Cerebellar cortex (tissue), 1 donor: ENCODE data around the gene C6orf89.

ENCODE experiments used
- DNase-seq: peaks from one replicate; pipeline ENCODE4 v3.0.0-alpha.2; 2015; ENCODE audit warnings: low spot score

Gene C6orf89

DNA sequence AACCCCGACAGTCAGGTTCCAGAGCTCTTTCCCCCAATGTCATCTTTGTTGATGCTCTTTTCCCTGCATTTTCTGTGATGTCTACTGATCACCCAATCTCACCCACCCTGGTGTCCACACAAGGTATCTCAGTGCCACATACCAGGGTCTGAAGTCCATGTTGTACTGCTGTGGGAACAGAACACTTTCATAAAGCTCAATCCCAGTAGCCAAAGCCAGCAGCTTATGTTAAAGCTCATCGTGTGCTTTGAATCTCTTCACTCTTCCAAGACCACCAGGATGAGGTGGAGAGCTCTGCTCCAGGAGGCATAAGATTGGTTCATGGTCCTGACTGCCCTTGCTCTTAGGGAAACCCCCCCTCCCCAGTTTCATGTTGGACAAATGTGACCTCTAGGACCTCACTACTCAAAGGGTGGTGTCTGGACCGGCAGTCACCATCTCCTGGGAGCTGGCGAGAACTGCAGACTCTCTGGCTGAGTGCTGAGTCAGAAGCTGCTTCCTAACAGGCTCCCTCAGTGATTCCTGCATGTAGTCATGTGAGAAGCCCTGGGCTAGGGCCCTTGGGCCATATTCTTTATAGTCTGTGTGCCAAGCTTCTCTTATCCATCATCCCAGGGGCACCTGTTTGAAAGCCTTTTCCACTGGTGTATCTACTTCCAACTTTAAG lies 33.1 kb upstream of the C6orf89 start:
- DNase-seq, result peak; percentile 83

DNA sequence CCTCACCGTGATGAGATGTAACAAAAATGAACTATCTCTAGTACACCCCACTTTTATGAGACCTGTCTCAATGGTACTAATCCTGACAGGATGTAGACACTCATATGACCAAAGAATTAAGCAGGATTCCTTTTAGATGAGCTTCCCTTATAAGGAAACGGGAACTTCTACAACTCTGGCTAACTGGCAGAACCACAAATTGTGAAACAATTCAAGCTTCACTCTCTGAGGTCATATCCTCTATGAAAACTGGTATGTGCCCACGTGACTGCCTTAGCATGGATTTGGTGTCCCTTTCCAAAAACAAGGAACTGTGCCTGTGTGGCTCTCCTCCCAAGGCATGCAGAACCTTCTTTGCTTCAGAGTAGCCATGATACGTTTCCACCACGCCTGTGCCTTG lies 32.4 kb upstream of the C6orf89 start:
- DNase-seq, result peak; percentile 82

DNA sequence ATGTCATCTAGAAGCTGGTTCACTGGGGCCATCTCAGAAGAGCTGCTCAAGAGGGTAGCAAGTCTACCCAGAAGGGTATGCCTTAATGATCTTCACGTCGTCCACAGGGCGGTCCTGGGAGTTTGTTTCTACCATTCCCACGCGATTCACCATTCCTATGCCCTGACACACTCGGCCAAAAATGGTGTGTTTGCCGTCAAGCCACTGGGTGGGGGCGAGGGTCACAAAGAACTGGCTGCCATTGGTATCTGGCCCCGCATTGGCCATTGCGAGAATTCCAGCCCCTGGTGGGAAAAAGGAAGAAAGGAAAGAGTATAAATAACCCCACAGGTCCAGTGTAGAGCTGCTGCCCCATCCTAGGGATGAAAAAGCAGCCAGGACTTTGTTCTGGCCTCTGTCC lies 30.0 kb upstream of the C6orf89 start:
- DNase-seq, result no peak

DNA sequence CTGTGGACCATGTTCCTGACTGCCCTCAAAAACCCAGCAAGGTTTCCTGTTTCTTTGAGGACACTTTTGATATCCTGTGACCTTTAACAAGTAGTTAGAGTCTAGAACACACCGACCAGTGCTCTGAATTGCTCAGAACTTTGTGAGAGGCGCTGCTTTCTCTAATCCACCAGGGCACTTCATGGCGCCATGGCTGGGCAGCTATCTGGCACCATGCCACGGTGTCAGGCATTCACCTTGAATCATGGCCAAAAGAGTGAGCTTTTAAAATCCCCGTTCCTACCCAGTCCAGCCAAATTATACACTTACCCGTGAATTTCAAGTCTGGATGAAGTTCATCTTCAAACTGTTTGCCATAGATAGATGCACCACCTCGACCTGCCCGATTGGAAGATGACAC lies 29.5 kb upstream of the C6orf89 start:
- DNase-seq, result no peak

DNA sequence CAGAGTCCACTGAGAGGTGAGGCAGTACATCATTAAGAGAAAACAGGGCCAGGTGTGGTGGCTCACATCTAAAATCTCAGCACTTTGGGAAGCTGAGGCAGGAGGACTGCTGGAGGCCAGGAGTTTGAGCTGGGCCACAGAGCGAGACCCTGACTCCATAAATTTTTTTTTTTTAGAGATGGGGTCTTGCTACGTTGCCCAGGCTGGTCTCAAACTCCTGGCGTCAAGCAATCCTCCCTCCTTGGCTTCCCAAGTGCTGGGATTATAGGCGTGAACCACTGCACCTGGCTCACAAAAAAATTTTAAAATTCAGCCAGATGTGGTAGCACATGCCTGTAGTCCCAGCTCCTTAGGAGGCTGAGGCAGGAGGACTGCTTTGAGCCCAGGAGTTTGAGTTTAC lies 28.4 kb upstream of the C6orf89 start:
- DNase-seq, result no peak

DNA sequence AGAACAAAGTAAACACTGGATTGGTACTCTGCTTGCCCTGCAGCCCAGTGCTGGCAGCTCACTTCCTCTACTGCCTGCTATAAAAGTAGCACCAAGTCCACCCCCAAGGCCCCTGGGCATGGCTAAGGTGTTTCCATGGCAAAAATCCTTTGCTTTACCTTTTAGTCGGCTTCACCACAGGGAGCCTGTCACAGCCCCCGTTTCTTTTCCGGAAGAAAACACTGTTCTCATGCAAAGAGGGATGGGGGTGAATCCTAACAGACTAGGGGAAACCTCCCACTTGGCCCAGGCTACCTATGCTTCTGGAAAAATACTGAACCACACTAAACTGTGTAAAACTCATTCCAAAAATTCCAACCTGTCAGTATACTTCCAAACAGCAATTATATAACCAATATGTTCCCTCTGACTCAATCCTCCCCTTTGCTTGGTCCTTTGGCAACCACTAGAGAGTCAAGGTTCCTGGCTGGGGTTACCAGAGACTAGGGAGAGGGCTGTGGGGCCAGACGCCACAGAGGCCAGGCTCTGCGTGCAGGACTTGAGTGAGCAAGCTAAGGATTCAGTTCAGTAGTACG lies 27.3 kb upstream of the C6orf89 start:
- DNase-seq, result peak; percentile 82

DNA sequence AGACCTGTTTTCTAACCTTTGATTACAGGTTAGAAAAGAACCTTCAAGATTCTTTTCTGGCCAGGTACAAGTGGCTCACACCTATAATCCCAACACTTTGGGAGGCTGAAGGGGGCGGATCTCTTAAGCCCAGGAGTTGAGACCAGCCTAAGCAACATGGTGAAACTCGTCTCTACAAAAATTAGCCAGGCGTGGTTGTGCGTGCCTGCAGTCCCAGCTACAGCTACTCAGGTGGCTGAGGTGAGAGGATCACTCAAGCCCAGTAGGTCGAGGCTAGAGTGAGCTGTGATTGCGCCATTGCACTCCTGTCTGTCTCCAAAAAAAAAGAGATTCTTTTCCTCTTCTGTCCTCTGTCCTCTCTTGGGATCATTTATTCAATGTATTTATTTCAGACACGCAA lies 25.6 kb upstream of the C6orf89 start:
- no peak for DNase-seq

DNA sequence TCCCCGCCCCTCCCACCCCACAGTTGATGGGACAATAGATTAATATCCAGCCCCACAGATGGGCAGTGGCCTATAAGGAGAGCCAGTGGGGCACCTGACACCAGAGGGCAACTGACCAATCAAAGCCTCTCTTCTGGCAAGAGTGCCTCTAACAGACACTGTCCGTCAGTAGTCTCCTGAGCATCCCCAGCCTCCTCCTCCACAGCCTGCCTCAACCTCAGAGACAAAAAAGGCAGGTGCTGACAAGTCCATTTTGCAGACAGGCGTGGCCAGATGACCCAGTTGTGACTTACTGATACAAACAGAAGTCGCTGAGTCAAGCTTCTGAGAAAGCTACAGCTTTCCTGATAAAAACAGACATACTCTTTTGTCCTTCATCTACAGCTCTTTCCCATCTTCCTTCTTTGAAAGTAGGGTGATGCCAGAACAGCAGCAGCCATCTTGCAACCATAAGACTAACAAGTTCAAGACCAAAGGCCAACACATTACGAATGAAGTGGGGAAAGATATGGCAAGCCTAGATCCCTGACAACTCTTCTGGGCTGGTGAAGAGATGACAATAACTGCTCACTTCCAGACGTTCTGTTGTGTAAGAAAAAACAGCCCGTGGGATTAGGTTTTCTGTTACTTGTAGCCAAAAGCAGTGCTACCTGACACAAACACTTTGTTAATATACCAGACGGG lies 23.4 kb upstream of the C6orf89 start:
- no peak for DNase-seq

DNA sequence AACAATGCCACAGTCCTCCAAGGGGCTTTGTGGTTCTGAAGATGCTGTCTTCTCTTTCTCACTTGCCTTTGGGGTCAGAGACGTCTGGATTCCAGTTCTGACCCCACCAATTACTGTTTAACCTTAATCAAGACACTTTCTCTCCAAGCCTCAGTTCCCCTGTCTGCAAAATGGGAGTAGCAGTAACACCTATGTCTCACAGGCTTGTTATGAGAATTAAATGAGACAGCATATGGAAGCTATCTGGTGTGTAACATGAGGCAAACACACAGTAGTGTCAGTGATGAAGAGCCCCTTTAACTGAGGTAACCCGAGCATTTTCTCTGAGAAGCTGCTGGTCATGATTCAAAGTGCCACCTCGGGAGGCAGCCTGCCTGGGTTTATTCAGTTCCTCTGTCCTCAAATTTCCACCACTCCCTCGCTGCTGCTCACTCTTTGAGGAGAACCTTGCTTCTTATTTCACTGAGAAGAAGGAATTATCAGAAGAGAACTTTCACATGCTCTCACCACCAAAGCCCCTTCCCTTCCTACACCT lies 22.8 kb upstream of the C6orf89 start:
- no peak for DNase-seq

DNA sequence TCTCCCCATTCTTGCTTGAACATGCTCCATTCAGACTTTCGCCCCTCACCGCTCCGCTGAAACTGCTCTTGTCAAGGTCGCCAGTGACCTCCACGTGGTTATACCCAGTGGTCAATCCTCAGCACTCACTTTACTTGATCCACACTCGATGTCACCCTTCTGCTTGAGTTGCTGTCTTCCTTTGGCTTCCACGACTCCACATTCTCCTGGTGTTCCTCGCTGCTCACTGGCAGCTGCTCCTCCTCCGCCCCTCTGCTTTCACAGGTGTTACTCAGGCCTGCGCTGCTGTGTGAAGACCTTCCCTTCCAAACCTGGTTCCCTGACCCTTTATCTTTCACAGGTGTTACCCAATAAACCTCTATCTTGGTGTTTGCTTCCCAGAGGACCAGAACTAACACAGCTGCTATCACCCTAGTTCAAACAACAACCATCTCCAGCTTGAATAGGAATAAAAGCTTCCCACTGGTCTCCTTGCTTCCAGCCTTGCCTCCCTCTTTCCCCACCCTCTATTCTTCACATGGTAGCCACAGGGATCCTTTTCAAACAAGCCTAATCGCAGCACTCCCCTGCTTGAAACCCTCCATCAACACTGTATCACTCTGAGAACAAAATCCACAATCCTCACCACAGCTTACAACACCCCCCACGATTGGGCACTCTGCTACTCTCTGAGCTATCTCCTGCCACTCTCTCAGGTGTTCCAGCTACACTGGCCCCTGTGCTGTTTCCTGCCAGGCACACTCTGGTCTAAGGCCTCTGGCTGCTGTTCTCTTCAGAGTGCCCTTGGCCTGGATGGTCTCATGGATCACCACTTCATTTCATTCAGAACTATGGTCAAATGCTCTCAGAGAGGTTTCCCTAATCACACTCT lies 21.8 kb upstream of the C6orf89 start:
- DNase-seq, result no peak

DNA sequence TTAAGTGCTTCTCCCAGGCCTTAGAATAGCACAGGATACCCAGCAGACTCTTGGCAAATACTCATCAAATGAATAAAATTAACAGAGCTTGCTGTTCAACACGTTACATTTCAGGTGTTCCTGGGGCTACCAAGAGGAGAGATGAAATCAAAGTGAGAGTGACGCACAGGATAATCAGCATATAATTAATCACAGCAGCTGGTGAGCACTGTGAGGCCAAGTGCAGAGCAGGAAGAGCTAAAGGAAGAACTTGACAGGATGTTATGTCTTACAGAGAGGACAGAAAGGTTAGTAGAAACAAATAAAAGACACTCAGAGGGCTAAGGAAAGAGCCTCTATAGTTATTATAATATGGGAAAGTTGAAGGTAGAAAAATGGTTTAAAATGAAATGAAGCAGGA lies 19.9 kb upstream of the C6orf89 start:
- DNase-seq, result no peak

DNA sequence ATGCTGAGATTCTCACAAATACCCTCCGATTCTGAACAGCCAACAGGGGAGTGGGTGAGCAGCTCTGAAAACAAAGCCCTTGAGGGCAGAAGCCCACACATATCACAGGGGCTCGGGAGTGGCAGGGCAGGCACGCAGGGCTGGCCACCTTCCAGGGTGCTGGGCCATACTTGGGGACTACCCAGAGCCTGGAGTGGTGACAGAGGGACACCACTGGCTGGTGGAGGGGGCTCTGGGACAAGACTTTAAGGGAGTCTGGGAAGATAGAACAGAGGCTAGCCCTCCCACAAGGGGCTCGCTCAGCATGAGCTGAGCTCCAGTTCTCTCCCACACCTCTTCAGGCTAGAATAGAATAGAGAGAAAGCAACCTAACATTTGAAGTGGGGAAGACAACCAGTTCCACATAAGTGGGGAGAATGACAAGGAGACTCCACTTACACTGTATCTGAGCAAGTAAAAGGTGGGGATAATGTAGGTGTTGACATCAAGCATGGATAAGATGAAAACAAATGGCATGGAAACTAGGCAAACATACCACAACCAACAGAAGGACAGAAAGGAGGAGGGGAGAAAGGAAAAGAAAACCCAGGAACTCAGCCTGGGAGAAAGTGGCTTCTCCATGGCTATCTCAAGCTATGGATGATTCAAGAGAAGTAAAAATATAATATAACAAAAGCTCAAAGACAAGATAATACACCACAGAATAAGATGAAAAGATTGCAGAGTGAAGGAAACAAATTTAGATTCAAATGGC lies 18.1 kb upstream of the C6orf89 start:
- DNase-seq, result no peak

DNA sequence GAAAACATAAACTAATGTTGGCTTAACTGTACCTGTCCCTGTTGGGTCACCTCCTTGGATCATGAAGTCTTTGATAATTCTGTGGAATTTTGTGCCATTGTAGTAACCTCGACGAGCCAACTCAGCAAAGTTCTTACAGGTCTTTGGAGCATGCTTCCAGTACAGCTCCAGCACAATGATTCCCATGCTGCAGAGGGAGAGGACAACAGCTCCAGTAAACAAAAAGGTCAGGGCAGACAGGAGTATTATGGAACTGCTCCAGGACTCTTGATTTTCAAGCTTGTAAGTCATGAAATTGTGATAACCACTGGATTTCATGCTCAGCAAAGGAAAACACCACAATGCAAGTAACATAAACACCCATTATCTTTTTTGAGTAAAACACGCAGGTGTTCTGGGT lies 14.1 kb upstream of the C6orf89 start:
- DNase-seq, result no peak

DNA sequence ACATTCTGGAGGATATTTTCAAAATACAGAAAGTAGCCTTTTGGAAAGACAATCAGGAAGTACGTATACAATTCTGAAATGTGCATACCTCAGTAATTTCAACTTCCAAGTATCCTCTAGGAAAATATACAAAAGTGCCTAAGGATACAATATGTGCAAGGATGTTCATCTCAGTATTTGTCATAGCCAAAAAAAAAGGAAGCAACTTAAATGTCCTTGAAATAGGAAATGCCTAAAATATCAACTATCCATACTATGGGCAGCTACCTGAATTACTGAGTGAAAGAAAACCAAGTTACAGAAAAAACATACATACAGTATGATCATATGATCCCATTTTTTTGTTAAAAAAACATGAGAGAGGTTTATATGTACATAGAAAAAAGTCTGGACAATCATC lies 12.6 kb upstream of the C6orf89 start:
- DNase-seq, result no peak

DNA sequence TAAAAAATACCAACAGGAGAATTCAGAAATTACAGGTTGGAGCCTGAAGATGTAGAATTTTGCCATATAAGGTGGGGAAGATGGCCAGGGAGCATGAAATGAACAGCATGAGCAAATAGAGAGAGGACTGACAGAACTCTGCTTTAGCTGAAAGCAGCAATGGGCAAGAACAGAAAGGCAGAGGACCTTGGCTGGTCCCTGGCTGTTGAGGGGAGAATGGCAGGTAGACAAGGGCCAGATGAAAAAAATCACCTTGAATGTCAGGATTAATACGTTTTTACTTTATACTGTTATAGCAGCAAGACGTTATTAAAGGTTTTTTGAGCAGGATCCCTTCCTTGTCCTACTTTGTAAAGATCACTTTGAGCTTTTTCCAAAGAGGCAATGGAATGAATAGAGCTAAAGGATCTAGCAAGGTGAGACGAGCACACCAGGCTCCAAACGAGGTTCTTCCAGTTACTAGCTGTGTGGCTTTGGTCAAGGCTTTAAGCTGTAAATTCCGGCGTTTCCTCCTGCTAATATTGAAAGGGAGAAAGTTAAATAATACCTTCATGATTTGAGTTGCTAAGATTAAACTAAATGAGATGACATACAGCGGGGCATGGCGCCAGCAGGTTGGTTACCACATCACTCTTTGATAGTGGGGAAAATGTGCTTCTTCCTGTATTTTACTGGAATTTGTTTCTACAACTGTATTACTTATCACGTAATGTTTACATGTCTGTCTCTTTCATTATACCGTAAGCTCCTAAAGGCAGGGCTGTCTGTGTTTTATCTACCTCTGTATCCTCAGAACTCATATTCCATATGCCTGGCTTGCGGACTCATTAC lies 11.9 kb upstream of the C6orf89 start:
- peak; percentile 53 for DNase-seq

DNA sequence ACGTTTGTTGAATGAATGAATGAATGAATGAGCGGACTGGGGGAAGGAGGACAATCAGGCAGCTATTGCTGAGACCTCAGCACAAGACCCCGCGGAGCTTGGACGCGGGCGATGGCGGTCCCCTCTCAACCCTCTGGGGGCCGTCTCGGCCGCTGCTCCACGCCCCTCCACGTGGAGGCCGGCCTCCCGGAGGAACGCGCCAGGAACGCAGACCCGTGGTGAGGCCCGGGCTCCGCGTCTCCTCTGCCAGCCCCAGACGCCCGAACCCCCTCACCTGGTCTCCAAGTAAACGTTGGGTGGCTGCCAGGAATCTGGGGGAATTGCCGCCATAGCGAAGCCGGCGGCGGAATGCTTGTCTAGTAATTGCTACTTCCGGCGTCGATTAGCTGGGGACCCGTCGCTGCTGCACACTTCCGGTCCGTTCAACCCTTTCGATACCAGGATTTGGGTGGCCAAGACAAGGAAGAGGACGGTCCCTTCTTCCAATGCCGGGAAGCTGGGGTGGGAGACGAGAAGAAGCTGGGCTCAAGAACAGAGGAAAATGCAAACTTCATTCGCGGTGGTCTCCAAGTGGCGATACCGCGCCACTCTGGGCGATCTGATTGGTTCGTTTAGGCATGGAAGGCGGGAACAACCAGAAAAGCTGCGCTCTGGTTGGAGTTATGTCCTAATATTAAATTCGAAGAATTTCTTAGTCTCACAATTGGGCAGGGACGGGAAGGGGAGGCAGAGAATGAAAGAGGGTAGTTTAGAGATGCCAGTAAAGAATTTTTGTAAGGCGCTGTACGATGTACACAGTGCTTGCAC lies 11.1 kb upstream of the C6orf89 start, which contains the start of gene PPIL1:
TSS of gene PPIL1 (minus strand) at position 361 of the 807 bp plus-strand sequence. CDS start at position 330, 31 bp downstream.
- DNase-seq, result peak; percentile 95

DNA sequence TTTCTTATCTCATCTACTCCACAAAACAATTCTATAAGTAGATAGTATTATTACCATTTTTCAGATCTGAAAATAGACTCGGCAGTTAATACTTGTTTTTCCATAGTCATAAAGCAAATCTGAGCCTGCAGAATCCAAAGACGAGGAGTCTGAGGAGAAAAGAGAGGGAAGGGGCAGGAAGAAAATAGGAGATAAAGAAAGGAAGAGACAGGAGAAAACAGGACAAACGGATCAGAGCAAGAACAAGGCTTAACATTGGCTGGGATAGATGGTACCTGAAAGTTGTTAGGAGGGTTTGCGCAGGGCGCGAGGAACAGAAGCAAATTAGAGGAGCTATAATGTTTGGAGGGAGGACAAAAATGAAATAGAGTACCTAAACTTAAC lies 10.5 kb upstream of the C6orf89 start:
- DNase-seq, result no peak

DNA sequence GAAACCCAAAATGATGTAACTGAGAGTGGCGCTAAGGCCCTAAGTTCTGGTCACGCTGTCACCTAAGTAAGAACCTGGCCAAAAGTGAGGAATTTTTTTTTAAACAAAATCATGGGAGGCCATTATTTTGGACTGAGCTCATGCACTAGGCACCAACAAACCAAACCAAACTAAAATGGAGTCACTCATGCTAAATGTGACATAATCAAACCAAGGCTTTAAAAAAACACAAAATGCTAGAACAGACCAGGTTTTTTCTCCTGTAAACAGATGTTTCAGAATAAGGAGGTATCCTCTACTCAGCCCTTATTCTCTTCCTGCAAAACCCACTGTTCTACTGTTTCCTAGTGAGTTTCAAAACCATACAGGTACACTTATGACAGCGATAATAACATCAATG lies 1.1 kb upstream of the C6orf89 start:
- DNase-seq, result no peak

DNA sequence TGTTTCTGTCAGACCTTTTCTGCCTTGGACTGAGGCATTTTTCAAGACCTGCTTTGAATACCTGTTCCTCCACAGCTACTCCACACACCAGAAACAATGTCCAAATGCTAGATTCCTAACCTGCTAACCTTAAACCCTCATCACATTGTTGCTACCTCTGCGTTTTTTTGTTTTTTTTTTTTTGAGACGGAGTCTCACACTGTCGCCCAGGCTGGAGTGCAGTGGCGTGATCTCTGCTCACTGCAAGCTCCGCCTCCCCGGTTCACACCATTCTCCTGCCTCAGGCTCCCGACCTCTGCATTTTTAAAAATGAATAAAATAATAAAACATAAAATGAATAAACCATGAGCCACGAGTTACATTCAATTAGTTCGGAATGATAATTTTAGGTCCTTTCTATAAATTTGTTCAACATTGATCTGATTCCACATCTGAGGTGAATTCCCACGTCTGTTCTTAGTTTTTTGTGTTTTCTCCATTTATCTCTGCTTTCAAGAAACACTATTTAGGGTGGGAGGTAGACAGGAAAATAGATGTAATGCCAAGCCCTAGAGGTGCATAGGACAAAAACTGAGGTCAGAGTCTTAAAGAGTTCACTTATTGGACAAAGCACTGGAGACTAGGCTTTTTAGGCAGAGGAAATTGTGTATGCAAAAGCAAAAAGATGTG lies 1.3 kb downstream of the C6orf89 start:
- DNase-seq, result no peak
